ENCODE results near the gene SF1. TPM values are rescaled to one million over a fixed set of nuclear protein-coding genes. Genes with fewer than 3 reads are reported as not detected.

The SF1 gene
- total RNA-seq, 2 donors from 2014 or later: 1,476 to 1,622 TPM

DNA sequence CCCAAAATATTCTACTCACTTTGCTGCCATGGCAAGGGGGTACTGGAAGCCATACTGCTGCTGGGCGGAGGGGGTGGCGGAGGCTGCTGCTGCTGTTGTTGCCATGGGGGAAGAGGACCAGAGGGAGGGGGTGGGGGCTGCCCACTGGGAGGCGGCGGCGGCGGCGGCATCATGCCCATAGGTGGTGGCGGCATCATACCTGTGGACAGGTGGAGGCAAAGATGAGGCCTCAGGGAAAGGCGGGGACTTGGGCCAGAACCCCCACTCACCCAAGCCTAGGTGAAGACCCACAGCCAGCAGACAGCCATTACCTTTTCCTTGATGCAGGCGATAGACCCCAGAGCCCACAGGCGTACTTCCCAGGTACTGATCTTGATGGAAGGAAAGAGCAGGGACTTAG, 11.5 kb downstream of the SF1 start:
- DNase-seq (no peak), ATAC-seq (no peak)
- peak overlapping the region; percentile 95 for H3K4me3 Mint-ChIP-seq
- H3K27me3 Mint-ChIP-seq: no peaks in the 10 kb centered on the region
- H3K9me3 ChIP-seq (ENCODE audit: control insufficient read depth, low read length, poor library complexity, severe bottlenecking): no peaks in the 10 kb centered on the region
- H3K27ac Mint-ChIP-seq: peak overlapping the region; percentile 91
- peaks cover 28% of the 10 kb centered on the region for H3K36me3 Mint-ChIP-seq (ENCODE audit: low read depth)
- H3K4me1 Mint-ChIP-seq: peaks cover 67% of the 10 kb centered on the region

DNA sequence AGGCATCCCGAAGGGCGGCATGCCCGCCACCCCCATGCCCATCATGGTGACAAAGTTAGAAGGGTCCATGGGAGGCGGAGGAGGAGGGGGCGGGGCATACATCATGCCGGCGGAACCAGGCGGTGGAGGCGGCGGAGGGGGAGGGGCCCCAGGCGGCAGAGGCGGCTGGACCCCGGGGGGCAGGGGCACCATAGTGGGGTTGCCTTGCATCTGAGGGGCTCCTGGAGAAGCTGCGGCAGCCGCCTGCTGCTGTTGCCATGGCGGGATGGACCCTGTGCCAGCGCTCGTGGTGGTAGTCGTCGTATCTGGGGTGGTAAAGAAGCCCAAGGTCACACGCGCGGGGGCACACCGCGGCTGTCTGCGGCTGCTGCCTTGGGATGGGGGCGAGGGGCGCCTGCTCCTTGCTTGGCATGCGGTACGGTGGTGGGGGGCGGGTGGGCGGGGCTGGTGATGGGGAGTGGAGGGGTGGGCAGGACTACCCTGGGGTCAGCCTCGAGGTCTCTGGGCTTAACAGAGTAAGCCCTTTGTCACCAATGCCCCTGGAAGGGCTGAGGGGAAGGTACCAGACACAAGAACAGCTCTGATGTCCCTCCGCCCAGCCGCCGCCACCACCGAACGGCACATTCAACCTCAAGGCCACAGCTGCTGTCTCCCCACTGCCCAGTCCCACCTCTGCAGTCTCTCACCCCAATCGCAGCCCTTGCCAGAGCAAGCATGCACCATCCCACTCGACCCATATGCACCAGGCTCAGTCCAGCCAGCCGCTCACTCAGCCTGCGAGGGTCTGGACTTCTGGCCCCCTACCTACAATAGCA, 12.3 kb downstream of the SF1 start:
- no peak for ATAC-seq
- DNase-seq: peak in 1 of 3 donors; percentile 4
- Mint-ChIP-seq H3K36me3 (ENCODE audit: low read depth) (peaks cover 28% of the 10 kb centered on the region), H3K27me3 (no peaks in the 10 kb centered on the region), H3K4me1 (peaks cover 68% of the 10 kb centered on the region), H3K27ac (peak overlapping the region; percentile 95), H3K4me3 (peak overlapping the region; percentile 95)
- no peaks in the 10 kb centered on the region for H3K9me3 ChIP-seq (ENCODE audit: control insufficient read depth, low read length, poor library complexity, severe bottlenecking)

DNA sequence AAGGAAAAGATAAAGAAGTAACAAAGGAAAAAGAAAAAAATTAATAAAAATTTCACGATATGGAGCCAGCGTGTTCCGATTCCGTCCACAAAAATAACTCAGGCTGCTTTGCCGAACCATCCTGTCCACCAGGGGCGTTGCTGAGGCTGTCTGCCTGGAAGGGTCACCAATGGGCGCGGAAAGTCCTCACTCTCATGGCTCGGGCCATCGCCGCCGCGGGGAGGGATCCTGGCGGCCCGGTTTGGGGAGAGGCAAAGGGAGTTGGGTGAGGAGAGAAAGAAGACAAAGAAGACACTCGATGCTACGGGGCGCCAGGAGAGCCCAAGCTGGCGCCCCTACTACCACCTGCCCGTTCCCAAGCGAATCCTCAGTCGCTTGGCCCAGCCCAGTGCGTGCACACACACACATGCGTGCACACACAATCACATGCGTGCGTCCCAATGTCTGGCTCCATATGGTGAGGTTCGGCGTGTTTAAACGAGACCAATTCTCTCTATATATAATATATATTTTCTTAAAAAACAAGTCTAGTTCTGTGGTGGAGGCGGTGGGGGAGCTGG, 13.0 kb downstream of the SF1 start:
- DNase-seq: peak in 1 of 3 donors; percentile 6
- Mint-ChIP-seq H3K36me3 (ENCODE audit: low read depth) (peaks cover 27% of the 10 kb centered on the region), H3K4me1 (peaks cover 71% of the 10 kb centered on the region)

DNA sequence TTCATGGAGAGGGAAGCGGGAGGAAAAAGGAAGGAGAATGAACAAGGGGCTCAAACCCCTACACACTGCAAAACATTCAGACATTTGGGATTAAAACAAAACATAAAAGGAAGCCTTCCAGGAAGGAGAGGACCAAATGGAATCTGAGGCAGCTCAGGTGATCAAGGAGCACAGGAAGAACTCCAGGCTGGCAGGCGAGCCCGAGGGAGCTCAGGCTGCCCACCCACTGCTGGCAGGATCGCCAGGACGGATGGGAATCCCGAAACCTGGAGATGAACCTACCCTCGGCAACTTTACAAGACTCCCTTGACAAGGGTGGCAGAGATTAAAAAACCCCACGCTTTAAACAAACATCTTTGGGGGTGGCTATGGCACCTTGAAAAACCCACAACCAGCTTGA, 13.6 kb downstream of the SF1 start:
- Mint-ChIP-seq H3K36me3 (ENCODE audit: low read depth) (peaks cover 25% of the 10 kb centered on the region), H3K27me3 (no peaks in the 10 kb centered on the region), H3K4me3 (peak overlapping the region; percentile 95), H3K27ac (peak overlapping the region; percentile 95), H3K4me1 (peaks cover 72% of the 10 kb centered on the region)
- no peak for ATAC-seq
- H3K9me3 ChIP-seq (ENCODE audit: control insufficient read depth, low read length, poor library complexity, severe bottlenecking): no peaks in the 10 kb centered on the region
- no peak for DNase-seq

More for the DNA sequence above, 13.0 kb downstream of the SF1 start:
- H3K4me3 Mint-ChIP-seq: peak overlapping the region; percentile 95
- ATAC-seq: no peak
- no peaks in the 10 kb centered on the region for H3K9me3 ChIP-seq (ENCODE audit: control insufficient read depth, low read length, poor library complexity, severe bottlenecking)
- no peaks in the 10 kb centered on the region for H3K27me3 Mint-ChIP-seq
- peak overlapping the region; percentile 95 for H3K27ac Mint-ChIP-seq

DNA sequence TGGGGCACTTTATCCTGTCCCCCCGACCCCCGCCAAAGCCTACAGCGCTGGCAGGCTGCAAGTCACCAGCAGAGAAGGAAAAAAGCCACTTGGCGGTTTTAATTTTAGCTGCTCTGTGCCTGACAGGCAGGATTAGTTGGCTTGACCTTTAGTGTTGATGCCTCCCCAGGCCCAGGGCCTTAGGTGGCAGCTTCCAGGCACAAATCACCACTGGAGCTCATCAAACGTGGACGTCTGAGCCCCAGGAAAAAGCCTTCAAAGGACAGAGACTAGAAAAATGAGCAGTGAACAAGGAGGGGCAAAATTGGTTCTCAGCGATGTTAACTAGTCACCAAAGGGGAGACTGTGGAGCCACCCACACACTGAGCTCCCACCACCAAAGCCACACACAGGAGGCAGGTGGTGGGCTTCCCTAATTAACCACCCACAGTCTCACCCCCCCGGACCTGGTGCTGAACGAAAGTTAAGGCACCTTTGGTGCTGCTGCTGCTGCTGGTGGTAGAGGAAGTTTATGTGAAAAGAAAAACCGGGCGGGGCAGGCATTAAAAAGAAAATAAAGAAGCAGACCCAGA, 14.2 kb downstream of the SF1 start:
- H3K4me3 Mint-ChIP-seq: peak overlapping the region; percentile 95
- H3K9me3 ChIP-seq (ENCODE audit: control insufficient read depth, low read length, poor library complexity, severe bottlenecking): no peaks in the 10 kb centered on the region
- peaks cover 71% of the 10 kb centered on the region for H3K4me1 Mint-ChIP-seq
- peaks cover 21% of the 10 kb centered on the region for H3K36me3 Mint-ChIP-seq (ENCODE audit: low read depth)
- DNase-seq (peak in 1 of 3 donors; percentile 46), ATAC-seq (peak; percentile 35)
- peak overlapping the region; percentile 95 for H3K27ac Mint-ChIP-seq
- no peaks in the 10 kb centered on the region for H3K27me3 Mint-ChIP-seq

DNA sequence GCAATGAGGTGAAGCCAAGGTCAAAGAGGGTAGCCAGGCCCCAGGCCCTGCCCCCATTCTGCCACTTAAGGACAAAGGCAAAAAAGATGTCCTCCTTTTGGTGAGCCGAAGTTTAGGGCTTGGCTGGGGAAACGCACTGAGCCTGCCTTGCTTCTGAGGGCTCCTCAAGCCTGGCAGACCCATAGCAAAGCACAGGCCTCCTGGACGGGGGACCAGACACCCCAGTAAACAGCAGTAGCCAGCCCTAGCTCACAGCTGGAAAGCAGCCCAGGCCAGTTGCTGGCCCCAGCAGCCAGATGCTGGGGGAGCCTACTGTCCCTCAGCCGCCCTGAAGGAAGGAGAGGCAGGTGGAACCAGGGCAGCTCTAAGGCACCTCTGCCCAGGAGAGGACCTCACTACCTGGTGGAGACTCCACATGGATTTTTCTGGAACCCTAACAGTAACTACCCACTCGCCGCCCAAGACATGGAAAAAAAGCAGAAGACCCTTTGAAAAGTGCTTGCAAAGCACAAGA, 14.8 kb downstream of the SF1 start:
- Mint-ChIP-seq H3K4me1 (peaks cover 70% of the 10 kb centered on the region), H3K36me3 (ENCODE audit: low read depth) (peaks cover 21% of the 10 kb centered on the region), H3K4me3 (peak overlapping the region; percentile 95), H3K27ac (peak overlapping the region; percentile 95), H3K27me3 (no peaks in the 10 kb centered on the region)
- no peak for DNase-seq
- H3K9me3 ChIP-seq (ENCODE audit: control insufficient read depth, low read length, poor library complexity, severe bottlenecking): no peaks in the 10 kb centered on the region
- peak; percentile 7 for ATAC-seq

DNA sequence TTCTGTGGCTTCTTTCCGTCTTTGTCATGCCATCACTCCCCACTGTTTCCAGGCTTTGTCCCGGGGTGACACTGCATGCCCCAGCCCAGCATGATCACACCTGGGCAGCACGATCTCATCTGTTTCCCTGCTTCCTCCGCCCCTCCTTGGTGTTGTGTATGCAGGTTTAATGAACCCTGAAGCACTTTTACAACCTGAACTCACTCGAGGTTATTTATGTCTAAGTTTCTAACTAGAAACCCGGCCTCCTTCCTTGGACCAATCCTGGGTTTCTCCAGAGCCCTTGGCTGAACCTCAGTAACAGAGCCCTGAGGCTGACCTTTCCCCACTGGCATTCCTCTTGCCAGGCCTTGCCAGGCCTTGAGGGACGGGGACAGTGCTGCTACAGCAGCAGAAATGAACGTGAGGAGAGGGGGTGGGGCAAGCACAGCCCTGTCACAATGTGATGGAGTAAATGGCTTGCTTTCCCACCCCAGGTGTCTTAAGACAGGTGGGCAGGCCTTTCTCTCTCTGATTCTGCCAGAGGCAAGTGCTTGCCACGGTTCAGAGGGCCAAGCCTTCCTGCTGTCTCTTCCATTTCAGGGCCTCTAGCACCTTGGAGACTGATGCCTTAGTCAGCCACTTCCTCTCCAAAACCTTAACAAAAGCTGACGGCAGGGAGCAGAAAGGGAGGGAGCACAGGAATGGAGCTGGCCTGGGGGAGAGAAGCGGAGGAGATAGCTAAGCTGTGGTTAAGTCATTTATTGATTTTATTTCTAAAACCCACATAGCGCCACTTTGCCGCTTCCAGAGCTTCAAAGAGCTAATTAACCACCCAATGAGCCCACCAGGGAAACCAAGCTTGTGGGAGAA, 15.4 kb downstream of the SF1 start:
- H3K9me3 ChIP-seq (ENCODE audit: control insufficient read depth, low read length, poor library complexity, severe bottlenecking): no peaks in the 10 kb centered on the region
- H3K27me3 Mint-ChIP-seq: no peaks in the 10 kb centered on the region
- H3K27ac Mint-ChIP-seq: peak overlapping the region; percentile 95
- peak overlapping the region; percentile 95 for H3K4me3 Mint-ChIP-seq
- no peak for DNase-seq
- peaks cover 21% of the 10 kb centered on the region for H3K36me3 Mint-ChIP-seq (ENCODE audit: low read depth)
- peak; percentile 12 for ATAC-seq
- peaks cover 64% of the 10 kb centered on the region for H3K4me1 Mint-ChIP-seq

DNA sequence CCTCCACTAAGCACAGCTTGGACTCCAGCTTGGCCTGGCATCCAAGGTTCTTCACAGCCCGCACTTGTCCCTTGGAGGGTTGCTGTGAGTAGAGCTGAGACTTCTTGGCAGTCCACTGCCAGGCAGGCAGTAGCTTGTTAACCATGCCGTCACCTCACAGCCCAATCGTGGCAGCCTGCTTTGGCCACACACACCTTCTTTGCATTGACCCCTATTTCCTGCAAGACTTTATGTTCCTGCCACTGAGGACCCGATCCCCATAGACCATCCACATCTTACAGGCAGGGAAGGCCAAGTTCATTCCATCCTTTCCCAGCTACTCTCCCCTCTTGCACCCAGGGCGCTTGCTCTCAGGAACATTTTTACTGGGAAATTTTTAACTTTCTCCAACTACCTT, 16.1 kb downstream of the SF1 start:
- no peak for DNase-seq
- no peaks in the 10 kb centered on the region for H3K27me3 Mint-ChIP-seq

DNA sequence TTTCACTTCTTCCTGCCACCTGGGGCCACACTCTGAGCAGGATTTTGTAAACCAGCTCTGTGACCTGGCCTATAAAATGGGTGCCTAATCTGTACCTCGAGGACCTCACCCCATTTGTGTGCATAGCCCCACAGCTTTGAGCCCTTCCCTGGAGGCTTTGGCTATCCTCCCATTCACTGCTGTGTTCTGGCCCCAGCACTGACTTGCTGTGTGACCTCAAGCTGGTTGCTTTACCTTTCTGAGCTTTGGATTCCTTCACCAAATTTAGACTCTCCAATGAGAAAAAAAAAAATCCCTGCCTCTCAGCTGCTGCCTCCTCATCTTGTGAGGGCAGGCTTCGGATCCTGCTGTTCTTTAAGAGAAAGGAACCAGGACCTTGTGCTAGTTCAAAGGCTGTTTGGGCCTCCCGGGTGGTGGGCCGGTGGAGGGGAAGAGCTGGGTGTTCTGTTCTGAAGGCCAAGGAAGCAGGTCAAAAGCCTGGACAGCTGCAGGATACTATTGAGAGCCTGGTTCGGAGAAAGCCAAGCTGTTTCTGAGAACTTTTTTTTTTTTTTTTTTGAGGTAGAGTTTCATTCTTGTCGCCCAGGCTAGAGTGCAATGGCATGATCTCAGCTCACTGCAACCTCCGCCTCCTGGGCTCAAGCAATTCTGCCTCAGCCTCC, 17.5 kb downstream of the SF1 start:
- Mint-ChIP-seq H3K27me3 (no peaks in the 10 kb centered on the region), H3K27ac (peak overlapping the region; percentile 95), H3K36me3 (ENCODE audit: low read depth) (peaks cover 14% of the 10 kb centered on the region), H3K4me3 (peak overlapping the region; percentile 81), H3K4me1 (peaks cover 58% of the 10 kb centered on the region)
- peak; percentile 3 for ATAC-seq
- H3K9me3 ChIP-seq (ENCODE audit: control insufficient read depth, low read length, poor library complexity, severe bottlenecking): no peaks in the 10 kb centered on the region
- no peak for DNase-seq

More for the DNA sequence above, 16.1 kb downstream of the SF1 start:
- H3K27ac Mint-ChIP-seq: peak overlapping the region; percentile 95
- no peaks in the 10 kb centered on the region for H3K9me3 ChIP-seq (ENCODE audit: control insufficient read depth, low read length, poor library complexity, severe bottlenecking)
- peaks cover 17% of the 10 kb centered on the region for H3K36me3 Mint-ChIP-seq (ENCODE audit: low read depth)
- no peak for ATAC-seq
- peak overlapping the region; percentile 95 for H3K4me3 Mint-ChIP-seq
- H3K4me1 Mint-ChIP-seq: peaks cover 62% of the 10 kb centered on the region

DNA sequence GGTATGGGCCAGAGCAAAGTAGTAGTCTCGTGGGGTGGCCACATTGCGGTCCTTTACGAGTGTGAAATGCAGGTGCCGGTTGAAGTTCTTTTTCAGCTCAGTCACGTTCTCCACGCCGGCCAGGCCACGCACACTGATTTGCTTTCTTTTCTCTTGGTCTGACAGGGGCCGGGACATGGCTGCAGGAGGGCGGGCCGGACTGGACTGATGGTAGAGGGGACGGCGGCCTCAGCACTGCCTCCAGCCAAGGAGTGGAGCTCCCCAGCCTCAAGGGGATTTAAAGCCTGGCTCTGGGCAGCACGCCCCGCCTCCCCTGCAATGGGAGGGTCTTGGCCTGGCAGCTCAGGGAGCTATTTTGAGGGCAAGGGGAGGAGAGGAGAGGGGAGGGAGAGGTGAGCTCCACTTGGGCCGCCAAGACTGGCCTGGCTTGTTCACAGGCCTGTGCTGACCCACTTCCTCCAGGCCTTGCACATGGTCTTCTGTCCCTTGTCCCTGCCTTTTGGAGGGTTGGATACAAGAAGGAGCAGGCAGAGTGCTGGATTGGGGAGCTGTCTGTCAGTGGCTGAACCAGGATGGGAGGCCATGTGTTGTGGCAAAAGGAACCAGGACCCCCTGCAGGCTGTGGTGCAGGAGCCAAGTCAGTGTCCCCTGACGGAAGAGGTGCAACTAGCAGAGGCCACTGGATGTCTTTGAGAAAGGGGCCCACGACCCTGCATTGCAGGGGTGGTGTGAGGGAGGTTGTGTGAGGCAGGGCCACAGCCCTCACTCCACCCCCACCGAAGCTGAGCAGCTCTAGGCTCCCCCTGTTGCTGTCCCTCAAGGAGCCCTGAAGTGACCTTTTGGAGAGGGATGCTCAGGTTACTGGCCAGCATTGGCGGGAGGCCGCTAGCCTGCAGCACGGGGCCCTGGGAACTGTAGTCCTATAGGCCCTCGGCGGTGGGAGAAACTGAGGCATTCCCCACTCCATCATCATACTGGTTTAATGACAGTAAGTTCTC, 18.3 kb downstream of the SF1 start, which contains the start of gene PYGM:
Gene PYGM (minus strand): TSS at position 253 of the 998 bp plus-strand sequence. CDS start 76 bp downstream, at position 177.
- peaks cover 51% of the 10 kb centered on the region for H3K4me1 Mint-ChIP-seq
- peak within 1 kb of the TSS; percentile 95 for H3K27ac Mint-ChIP-seq
- DNase-seq (no peak), ATAC-seq (peak; percentile 8)
- peaks cover 11% of the 10 kb centered on the region for H3K36me3 Mint-ChIP-seq (ENCODE audit: low read depth)
- H3K4me3 Mint-ChIP-seq: peak within 1 kb of the TSS; percentile 81
- H3K9me3 ChIP-seq (ENCODE audit: control insufficient read depth, low read length, poor library complexity, severe bottlenecking): no peaks in the 10 kb centered on the region
- H3K27me3 Mint-ChIP-seq: no peaks in the 10 kb centered on the region

DNA sequence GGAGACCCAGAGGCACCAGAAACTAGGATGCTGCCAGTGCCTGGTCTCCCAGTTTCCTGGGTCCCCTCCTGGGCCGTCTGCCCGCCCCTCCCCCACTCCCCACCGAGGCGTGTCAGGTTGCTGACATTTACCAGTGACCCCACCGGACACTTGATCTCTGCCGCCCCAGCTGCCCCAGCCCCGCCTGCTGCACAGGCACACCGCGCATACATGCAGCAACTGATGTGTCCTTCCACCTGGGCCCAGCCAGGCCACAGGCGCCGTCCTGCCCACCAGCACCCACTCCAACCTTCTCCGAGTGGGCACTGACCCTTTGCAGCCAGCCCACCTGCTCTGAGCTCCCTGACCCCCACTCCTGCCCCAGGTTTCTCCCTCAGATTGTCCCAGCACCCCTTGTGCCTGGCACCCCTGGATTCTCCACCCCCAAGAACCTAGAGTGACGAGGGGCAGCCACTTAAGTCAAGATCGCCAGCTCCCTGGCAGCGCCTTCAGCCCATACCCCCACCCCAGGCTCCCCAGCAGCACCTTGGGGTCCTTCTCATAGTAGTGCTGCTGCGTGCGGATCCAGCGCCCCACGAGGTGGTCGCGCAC, 19.1 kb downstream of the SF1 start:
- Mint-ChIP-seq H3K4me1 (peaks cover 43% of the 10 kb centered on the region), H3K27ac (peak overlapping the region; percentile 95), H3K36me3 (ENCODE audit: low read depth) (peaks cover 5% of the 10 kb centered on the region), H3K27me3 (no peaks in the 10 kb centered on the region), H3K4me3 (peak overlapping the region; percentile 81)
- no peak for DNase-seq
- H3K9me3 ChIP-seq (ENCODE audit: control insufficient read depth, low read length, poor library complexity, severe bottlenecking): no peaks in the 10 kb centered on the region
- no peak for ATAC-seq
